ENCODE data around the gene POC1A.

DNA sequence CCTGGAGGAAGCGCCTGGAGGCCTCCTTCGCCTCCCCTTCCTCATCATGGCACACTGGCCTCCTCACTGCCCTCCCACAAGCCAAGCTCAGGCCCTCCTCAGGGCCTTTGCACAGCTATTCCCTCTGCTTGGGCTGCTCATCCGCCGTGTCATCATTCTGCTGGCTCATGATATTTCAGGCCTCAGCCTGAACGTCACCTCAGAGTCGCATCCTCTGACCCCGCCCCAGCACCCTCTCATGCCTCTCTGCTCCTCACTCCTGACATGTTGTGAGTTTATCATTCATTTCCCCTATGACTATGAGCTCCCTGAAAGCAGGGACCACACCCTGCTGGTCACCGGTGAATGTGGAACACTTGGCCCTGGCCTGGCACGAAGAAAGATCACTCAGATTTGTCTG is 20.7 kb upstream of the POC1A start:
- TF ChIP-seq, protein P1, sequence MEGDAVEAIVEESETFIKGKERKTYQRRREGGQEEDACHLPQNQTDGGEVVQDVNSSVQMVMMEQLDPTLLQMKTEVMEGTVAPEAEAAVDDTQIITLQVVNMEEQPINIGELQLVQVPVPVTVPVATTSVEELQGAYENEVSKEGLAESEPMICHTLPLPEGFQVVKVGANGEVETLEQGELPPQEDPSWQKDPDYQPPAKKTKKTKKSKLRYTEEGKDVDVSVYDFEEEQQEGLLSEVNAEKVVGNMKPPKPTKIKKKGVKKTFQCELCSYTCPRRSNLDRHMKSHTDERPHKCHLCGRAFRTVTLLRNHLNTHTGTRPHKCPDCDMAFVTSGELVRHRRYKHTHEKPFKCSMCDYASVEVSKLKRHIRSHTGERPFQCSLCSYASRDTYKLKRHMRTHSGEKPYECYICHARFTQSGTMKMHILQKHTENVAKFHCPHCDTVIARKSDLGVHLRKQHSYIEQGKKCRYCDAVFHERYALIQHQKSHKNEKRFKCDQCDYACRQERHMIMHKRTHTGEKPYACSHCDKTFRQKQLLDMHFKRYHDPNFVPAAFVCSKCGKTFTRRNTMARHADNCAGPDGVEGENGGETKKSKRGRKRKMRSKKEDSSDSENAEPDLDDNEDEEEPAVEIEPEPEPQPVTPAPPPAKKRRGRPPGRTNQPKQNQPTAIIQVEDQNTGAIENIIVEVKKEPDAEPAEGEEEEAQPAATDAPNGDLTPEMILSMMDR (IDR thresholded peaks at IDR 0.05; ENCODE audit: extremely low read depth in 1 of 2, insufficient read depth in 1 of 2, low read depth in 1 of 2, low read length in 2 of 2): no peak
- TF ChIP-seq POLR2A (IDR thresholded peaks at IDR 0.05; ENCODE audit: low read depth, low read length): no peak
- TF ChIP-seq, protein P2, sequence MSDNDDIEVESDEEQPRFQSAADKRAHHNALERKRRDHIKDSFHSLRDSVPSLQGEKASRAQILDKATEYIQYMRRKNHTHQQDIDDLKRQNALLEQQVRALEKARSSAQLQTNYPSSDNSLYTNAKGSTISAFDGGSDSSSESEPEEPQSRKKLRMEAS (IDR thresholded peaks at IDR 0.05; ENCODE audit: insufficient read depth, insufficient read length): no peak
- no peak for TF ChIP-seq POLR2AphosphoS5 (IDR thresholded peaks at IDR 0.05; ENCODE audit: insufficient read depth, low read depth, low read length)
- no peak for TF ChIP-seq EZH2 (IDR thresholded peaks at IDR 0.05; ENCODE audit: borderline replicate concordance, low read depth, low read length, severe bottlenecking)
- no peak for TF ChIP-seq MYC (IDR thresholded peaks at IDR 0.05; ENCODE audit: low read depth, low read length)
- no peak for TF ChIP-seq GATA2 (IDR thresholded peaks at IDR 0.05; ENCODE audit: insufficient read depth, insufficient read length, low read depth, low read length)
- no peak for TF ChIP-seq JUN (IDR thresholded peaks at IDR 0.05; ENCODE audit: borderline replicate concordance, insufficient read depth, insufficient read length, low read depth)

Measured in endothelial cell of umbilical vein (primary cell).